Colonic mucosa (tissue), 4 donors: ENCODE data around the gene SCGB1A1. TPM values are rescaled to one million over a fixed set of nuclear protein-coding genes. Genes with fewer than 3 reads are reported as not detected.

Experiments used
- DNase-seq: peaks from one replicate; pipeline ENCODE4 v3.0.0-alpha.2; 2020
- H3K27ac ChIP-seq: fragments of 200-600 bp; one replicate; pipeline ENCODE4 v1.8.0; 2021
- H3K27me3 ChIP-seq: fragments of 200-600 bp; one replicate; pipeline ENCODE4 v1.8.0; 2021
- H3K36me3 ChIP-seq: fragments of 200-600 bp; one replicate; pipeline ENCODE4 v1.8.0; 2021
- H3K4me1 ChIP-seq: fragments of 200-600 bp; one replicate; pipeline ENCODE4 v1.8.0; 2021; ENCODE audit warnings: mild to moderate bottlenecking
- H3K4me3 ChIP-seq: fragments of 200-600 bp; one replicate; pipeline ENCODE4 v1.8.0; 2021
- H3K9ac ChIP-seq, 2 donors: one replicate each; pipeline ENCODE4 v1.7.0; 2013; ENCODE audit warnings: control low read depth in 2 of 2, low read depth in 2 of 2, low read length in 2 of 2
- H3K9me3 ChIP-seq: fragments of 200-600 bp; one replicate; pipeline ENCODE4 v1.8.0; 2021
- intact Hi-C: fragments of 100-400 bp; cut with DNase I; formaldehyde crosslinking; loops from one replicate; pipeline ENCODE4 v1.14.1; 2022
- total RNA-seq, 2 donors: library from RNA; stranded (reverse); fragmentation: NEBNext Ultra II Directional in 1 of 2; extraction: Animal tissue kit (Norgen Biotek cat#: 25700) in 1 of 2; gene quantifications; one replicate each; pipeline ENCODE4 v1.2.1, GENCODE V29; 2021
- TF ChIP-seq, protein P1 (sequence below): fragments of 200-600 bp; IDR thresholded peaks from one replicate; pipeline ENCODE4 v1.8.0; 2022; ENCODE audit warnings: antibody characterized with exemption, mild to moderate bottlenecking
- donor health status: healthy.
- donor health status: DM: no; HTN: no; CAD: no.
- donor health status: DM: no; HTN: no; CAD: no.

The SCGB1A1 gene, protein sequence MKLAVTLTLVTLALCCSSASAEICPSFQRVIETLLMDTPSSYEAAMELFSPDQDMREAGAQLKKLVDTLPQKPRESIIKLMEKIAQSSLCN
- total RNA-seq: 1 to 10 TPM in 1 of 2 donors, not detected in 1; 2.3 TPM

DNA sequence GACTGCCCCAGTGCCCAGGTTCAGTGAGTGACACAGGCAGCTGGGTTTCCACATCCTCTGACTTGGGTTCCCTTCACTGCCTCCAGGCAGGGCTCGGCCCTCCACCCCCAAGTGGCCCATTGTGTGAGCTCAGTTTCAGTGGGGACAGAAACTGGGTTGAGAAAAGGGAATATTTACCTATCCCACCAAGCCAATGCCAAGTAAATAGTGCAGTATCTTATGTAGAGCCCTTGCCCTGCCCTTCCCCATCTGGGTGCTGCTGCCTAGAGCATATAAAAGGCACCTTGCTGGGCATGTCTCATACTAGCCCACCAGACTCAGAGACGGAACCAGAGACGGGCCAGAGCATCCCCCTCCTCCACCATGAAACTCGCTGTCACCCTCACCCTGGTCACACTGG, at the start of gene SCGB1A1:
SCGB1A1 (plus strand) TSS at position 301 of the 400 bp plus-strand sequence; CDS start at position 364, 63 bp downstream.
- intact Hi-C loops: no loop called here
- no peaks in the 10 kb centered on the region for H3K9me3 ChIP-seq
- H3K27me3 ChIP-seq: no peaks in the 10 kb centered on the region
- no peaks in the 10 kb centered on the region for H3K4me1 ChIP-seq
- H3K9ac ChIP-seq: no peak within 1 kb of the TSS
- H3K36me3 ChIP-seq: no peaks in the 10 kb centered on the region
- TF ChIP-seq, protein P1, sequence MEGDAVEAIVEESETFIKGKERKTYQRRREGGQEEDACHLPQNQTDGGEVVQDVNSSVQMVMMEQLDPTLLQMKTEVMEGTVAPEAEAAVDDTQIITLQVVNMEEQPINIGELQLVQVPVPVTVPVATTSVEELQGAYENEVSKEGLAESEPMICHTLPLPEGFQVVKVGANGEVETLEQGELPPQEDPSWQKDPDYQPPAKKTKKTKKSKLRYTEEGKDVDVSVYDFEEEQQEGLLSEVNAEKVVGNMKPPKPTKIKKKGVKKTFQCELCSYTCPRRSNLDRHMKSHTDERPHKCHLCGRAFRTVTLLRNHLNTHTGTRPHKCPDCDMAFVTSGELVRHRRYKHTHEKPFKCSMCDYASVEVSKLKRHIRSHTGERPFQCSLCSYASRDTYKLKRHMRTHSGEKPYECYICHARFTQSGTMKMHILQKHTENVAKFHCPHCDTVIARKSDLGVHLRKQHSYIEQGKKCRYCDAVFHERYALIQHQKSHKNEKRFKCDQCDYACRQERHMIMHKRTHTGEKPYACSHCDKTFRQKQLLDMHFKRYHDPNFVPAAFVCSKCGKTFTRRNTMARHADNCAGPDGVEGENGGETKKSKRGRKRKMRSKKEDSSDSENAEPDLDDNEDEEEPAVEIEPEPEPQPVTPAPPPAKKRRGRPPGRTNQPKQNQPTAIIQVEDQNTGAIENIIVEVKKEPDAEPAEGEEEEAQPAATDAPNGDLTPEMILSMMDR: no peak
- peak within 1 kb of the TSS; percentile 5 for H3K27ac ChIP-seq
- DNase-seq: no peak
- H3K4me3 ChIP-seq: no peak within 1 kb of the TSS

DNA sequence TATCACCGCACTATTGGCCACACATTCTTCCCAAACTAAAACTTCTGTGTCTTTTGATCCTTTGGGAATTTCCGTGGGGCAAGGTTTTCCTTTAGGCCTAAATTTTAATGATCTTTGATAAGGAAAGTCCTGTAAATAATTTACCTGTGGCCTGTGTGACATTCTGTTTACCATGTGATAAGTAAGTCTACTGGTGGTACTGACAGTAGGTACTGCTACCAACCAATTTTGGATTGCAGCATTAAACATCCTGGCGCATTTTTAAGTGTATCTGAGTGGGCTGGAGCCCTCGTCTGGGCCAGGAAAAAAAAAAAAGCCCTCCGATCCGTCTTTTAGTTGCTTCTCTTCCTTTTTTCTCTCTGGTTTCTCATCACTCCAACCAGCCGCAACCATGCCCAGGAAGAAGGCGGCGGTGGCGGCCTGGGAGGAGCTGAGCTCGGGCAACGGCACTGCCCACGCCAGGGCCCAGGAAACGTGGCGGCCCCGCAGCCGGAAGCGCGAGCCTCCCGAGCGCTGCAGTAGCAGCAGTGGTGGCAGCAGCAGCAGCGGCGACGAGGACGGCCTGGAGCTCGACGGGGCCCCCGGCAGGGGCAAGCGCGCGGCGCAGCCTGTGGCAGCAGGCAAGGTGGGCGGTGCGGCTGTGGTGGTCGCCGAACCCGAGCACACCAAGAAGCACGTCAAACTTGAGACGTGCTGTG, 47.9 kb upstream of the SCGB1A1 start:
- intact Hi-C loops: loop anchor here (5.0 kb wide), 1 partner anchor 199 kb away; no protein-coding TSS in a partner anchor
- Histone ChIP-seq H3K9me3 (no peaks in the 10 kb centered on the region), H3K36me3 (no peaks in the 10 kb centered on the region), H3K27ac (peak overlapping the region; percentile 80), H3K4me3 (peak overlapping the region; percentile 13), H3K9ac (peak overlapping the region; percentile 12 to 56), H3K4me1 (peaks cover 9% of the 10 kb centered on the region), H3K27me3 (no peaks in the 10 kb centered on the region)
- TF ChIP-seq, protein P1: no peak
- peak; percentile 74 for DNase-seq

DNA sequence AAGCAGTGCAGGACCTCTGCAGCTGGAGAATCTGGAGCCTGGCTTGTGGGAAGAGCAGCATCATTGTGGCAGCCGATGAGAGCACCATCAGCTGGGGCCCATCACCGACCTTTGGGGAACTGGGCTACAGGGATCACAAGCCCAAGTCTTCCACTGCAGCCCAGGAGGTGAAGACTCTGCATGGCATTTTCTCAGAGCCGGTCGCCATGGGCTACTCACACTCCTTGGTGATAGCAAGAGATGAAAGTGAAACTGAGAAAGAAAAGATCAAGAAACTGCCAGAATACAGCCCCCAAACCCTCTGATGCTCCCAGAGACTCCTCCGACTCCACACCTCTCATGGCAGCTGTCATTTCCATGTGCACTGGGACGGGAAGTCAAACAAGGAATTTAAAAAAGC, 46.0 kb upstream of the SCGB1A1 start:
- TF ChIP-seq, protein P1: no peak

DNA sequence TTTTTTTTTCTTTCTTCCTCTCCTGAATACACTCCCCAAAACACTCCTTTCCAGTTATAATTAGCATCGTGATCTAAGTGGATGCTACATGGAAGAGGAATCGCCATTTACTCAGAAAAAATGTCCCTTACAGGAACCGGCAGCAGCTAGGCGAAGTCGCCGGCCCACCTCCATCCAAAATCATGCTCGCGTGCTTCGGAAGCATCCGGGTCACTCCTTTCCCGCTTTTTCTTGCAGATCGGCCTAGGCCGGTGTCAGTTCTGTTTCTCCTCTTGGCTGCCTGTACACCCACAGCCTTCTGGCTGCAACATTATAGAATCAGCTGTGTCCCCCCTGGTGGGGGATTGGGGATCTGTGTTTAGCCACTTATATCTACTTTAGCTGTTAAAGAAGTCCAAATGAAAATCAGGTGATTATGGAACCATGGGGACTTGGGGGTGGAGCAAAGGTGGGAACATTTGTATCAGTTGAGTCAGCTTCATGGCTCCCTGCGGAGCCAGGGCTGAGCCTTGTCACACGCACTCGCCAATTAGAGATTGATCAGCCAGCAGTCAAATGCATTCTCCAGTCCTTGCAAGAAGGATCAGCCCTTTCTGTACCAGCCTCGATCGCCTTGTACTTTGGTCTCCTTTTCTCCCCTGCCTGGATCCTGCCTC, 45.2 kb upstream of the SCGB1A1 start:
- TF ChIP-seq, protein P1: no peak
- Histone ChIP-seq H3K9ac (no peak overlapping the region), H3K4me1 (peaks cover 9% of the 10 kb centered on the region), H3K4me3 (no peak overlapping the region), H3K9me3 (no peaks in the 10 kb centered on the region), H3K27ac (no peak overlapping the region), H3K36me3 (no peaks in the 10 kb centered on the region), H3K27me3 (no peaks in the 10 kb centered on the region)
- no peak for DNase-seq
- intact Hi-C loops: loop anchor here (2.0 to 5.0 kb wide), 2 partner anchors 33 to 201 kb away; no protein-coding TSS in a partner anchor

More for the DNA sequence above, 46.0 kb upstream of the SCGB1A1 start:
- Histone ChIP-seq H3K27me3 (no peaks in the 10 kb centered on the region), H3K27ac (no peak overlapping the region), H3K36me3 (no peaks in the 10 kb centered on the region), H3K4me1 (peaks cover 9% of the 10 kb centered on the region), H3K9me3 (no peaks in the 10 kb centered on the region), H3K4me3 (no peak overlapping the region), H3K9ac (no peak overlapping the region)
- no peak for DNase-seq
- intact Hi-C loops: loop anchor here (5.0 kb wide), 1 partner anchor 201 kb away; no protein-coding TSS in a partner anchor

DNA sequence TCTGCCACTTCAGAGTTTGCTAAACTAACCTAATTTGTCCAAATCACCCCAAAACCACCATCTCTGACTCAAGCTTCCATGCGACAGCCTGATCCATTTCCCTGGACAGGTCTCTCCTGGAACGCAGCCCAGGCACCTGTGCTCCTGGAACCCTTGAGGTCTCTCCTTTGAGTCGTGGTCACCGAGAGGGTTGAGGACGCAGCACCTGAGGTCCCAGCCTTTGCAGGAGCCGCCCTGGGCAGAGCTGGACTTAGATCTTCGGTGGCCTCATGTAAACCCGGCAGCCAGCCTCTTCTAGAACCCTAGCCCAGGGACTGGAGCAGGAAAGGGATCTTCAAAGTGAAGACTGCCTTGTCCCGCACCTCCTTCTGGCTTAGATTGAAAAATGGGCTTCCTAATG, 44.0 kb upstream of the SCGB1A1 start:
- Histone ChIP-seq H3K36me3 (no peaks in the 10 kb centered on the region), H3K27me3 (no peaks in the 10 kb centered on the region), H3K9ac (no peak overlapping the region), H3K9me3 (no peaks in the 10 kb centered on the region), H3K4me1 (peaks cover 7% of the 10 kb centered on the region), H3K4me3 (no peak overlapping the region), H3K27ac (no peak overlapping the region)
- DNase-seq: peak; percentile 16
- intact Hi-C loops: loop anchor here (2.0 to 5.0 kb wide), 3 partner anchors 34 to 202 kb away; no protein-coding TSS in a partner anchor
- TF ChIP-seq, protein P1: no peak
